ENCODE measurements around the gene ABHD16A. TPM values are rescaled to one million over a fixed set of nuclear protein-coding genes. Genes with fewer than 3 reads are reported as not detected.

ABHD16A gene
- total RNA-seq, 1 donor from 2014 or later: 44.5 TPM

DNA sequence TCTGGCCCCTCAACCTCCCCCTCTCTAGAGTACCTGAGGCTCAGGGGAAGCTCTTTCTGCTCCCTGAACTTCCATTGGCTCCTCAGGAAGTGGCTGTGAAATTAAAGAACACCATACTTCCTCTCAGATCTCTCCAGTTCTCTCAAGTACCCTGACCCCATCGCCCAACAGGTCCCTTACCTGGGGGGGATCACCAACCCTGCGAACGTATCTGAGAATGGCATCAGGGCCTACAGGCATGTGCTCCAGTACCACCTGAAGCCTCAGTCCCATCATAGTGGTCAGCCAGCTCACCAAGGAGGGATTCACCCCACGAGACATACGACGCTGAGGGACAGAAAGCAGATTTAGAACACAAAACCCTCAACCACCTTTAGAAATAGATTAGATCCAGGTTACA is 62.5 kb downstream of the ABHD16A start:
- no peak for DNase-seq (ENCODE audit: low spot score)

DNA sequence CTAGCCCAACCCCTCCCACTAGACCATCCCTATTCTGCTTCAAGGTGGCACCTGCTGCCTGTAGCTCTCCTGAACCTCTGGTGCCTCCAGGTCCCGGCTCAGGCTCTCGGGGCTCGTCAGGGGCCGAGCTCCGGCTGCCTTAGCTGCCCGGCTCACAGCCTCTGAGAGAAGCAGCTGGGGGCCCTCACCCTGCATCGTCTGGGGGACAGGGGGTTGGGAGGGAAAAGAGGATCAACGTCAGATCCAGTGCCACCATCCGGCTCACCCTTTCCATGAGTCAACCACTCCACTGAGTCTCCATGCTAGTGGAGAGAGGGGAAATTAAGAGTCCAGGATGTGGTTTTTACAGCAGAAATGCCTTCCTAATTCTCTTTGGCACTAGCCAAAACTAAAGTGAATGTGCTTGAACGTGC is 63.7 kb downstream of the ABHD16A start:
- no peak for DNase-seq (ENCODE audit: low spot score)

GRCh38 chr6:31639043-31639442 is 64.1 kb downstream of the ABHD16A start:
- DNase-seq (ENCODE audit: low spot score): no peak

Other genes starting within 250 kb of the ABHD16A start
- 2.9 TPM for gene MICB, start 205.2 kb downstream of the ABHD16A start, total RNA-seq
- gene MCCD1, start 174.4 kb downstream of the ABHD16A start, total RNA-seq: not detected
- gene DDX39B, start 161.3 kb downstream of the ABHD16A start, total RNA-seq: 368 TPM
- 0.65 TPM for gene ATP6V1G2, start 156.7 kb downstream of the ABHD16A start, total RNA-seq
- 21.9 TPM for gene NFKBIL1, start 155.7 kb downstream of the ABHD16A start, total RNA-seq
- gene LTA, start 131.0 kb downstream of the ABHD16A start, total RNA-seq: not detected
- 0.36 TPM for gene TNF, start 127.8 kb downstream of the ABHD16A start, total RNA-seq
- 0.42 TPM for gene LTB, start 120.9 kb downstream of the ABHD16A start, total RNA-seq
- gene LST1, start 117.0 kb downstream of the ABHD16A start, total RNA-seq: 6.7 TPM
- gene NCR3, start 110.3 kb downstream of the ABHD16A start, total RNA-seq: not detected
- gene AIF1, start 88.1 kb downstream of the ABHD16A start, total RNA-seq: 6.7 TPM
- 186 TPM for gene PRRC2A, start 82.6 kb downstream of the ABHD16A start, total RNA-seq
- gene BAG6, start 50.7 kb downstream of the ABHD16A start, total RNA-seq: 234 TPM
- 2.4 TPM for gene APOM, start 47.4 kb downstream of the ABHD16A start, total RNA-seq
- gene C6orf47, start 42.5 kb downstream of the ABHD16A start, total RNA-seq: 21.5 TPM
- gene GPANK1, start 38.3 kb downstream of the ABHD16A start, total RNA-seq: 15.3 TPM
- 149 TPM for gene CSNK2B, start 37.2 kb downstream of the ABHD16A start, total RNA-seq
- 20.6 TPM for gene LY6G5B, start 33.3 kb downstream of the ABHD16A start, total RNA-seq
- 3.0 TPM for gene LY6G5C, start 22.3 kb downstream of the ABHD16A start, total RNA-seq
- gene LY6G6F, start 3.5 kb upstream of the ABHD16A start, total RNA-seq: not detected
- not detected for gene LY6G6D, start 12.0 kb upstream of the ABHD16A start, total RNA-seq
- not detected for gene LY6G6C, start 18.4 kb upstream of the ABHD16A start, total RNA-seq
- gene MPIG6B, start 20.0 kb upstream of the ABHD16A start, total RNA-seq: 0.26 TPM
- gene DDAH2, start 26.0 kb upstream of the ABHD16A start, total RNA-seq: 33.3 TPM
- 276 TPM for gene CLIC1, start 33.2 kb upstream of the ABHD16A start, total RNA-seq
- 27.8 TPM for gene MSH5, start 36.7 kb upstream of the ABHD16A start, total RNA-seq
- 2.8 TPM for gene SAPCD1, start 59.3 kb upstream of the ABHD16A start, total RNA-seq
- gene VWA7, start 74.0 kb upstream of the ABHD16A start, total RNA-seq: 5.5 TPM
- 105 TPM for gene VARS1, start 92.4 kb upstream of the ABHD16A start, total RNA-seq
- 35.6 TPM for gene LSM2, start 103.6 kb upstream of the ABHD16A start, total RNA-seq
- gene HSPA1L, start 112.0 kb upstream of the ABHD16A start, total RNA-seq: 1.7 TPM
- gene HSPA1A, start 112.2 kb upstream of the ABHD16A start, total RNA-seq: 191 TPM
- 163 TPM for gene HSPA1B, start 124.4 kb upstream of the ABHD16A start, total RNA-seq
- 29.2 TPM for gene NEU1, start 159.5 kb upstream of the ABHD16A start, total RNA-seq
- gene SLC44A4, start 175.7 kb upstream of the ABHD16A start, total RNA-seq: 79.8 TPM
- gene EHMT2, start 194.4 kb upstream of the ABHD16A start, total RNA-seq: 53.4 TPM
- 6.4 TPM for gene ZBTB12, start 198.8 kb upstream of the ABHD16A start, total RNA-seq
- gene C2, start 224.4 kb upstream of the ABHD16A start, total RNA-seq: 17.1 TPM
- gene CFB, start 242.8 kb upstream of the ABHD16A start, total RNA-seq: 41.4 TPM

All from ureter (tissue), 1 donor.